MM.1S (cell line): ENCODE results near the gene NEUROG2.

Source experiments
- DNase-seq: peaks from one replicate; pipeline ENCODE4 v3.0.0-alpha.2; 2015
- H2AFZ ChIP-seq: fragments of 300-600 bp; sonication (generic); 2 replicates; pipeline ENCODE4 v1.6.0; 2016; ENCODE audit warnings: antibody characterized with exemption, low read length
- H3F3A ChIP-seq: fragments of 300-600 bp; sonication (generic); 2 replicates; pipeline ENCODE4 v1.6.1; 2016; ENCODE audit warnings: mild to moderate bottlenecking, antibody characterized with exemption, low read length, moderate library complexity, mixed read lengths; ENCODE audit not compliant: insufficient read depth
- H3K27ac ChIP-seq: fragments of 300-600 bp; sonication (generic); 2 replicates; pipeline ENCODE4 v1.5.1; 2016; ENCODE audit warnings: mild to moderate bottlenecking, low read length
- H3K27me3 ChIP-seq: fragments of 300-600 bp; sonication (generic); replicated peaks from 2 replicates; pipeline ENCODE4 v1.6.0; 2016; ENCODE audit warnings: low read length; ENCODE audit not compliant: insufficient read depth
- H3K36me3 ChIP-seq: fragments of 300-600 bp; sonication (generic); replicated peaks from 2 replicates; pipeline ENCODE4 v1.6.1; 2016; ENCODE audit warnings: mild to moderate bottlenecking, low read length, mixed read lengths; ENCODE audit not compliant: insufficient read depth
- H3K4me1 ChIP-seq: fragments of 300-600 bp; sonication (generic); 2 replicates; pipeline ENCODE4 v1.6.1; 2016; ENCODE audit warnings: low read length, mixed read lengths
- H3K4me2 ChIP-seq: fragments of 300-600 bp; sonication (generic); 2 replicates; pipeline ENCODE4 v1.6.0; 2016; ENCODE audit warnings: low read depth, low read length
- H3K4me3 ChIP-seq: fragments of 300-600 bp; sonication (generic); 2 replicates; pipeline ENCODE4 v1.5.1; 2016; ENCODE audit warnings: low read length, mixed read lengths
- H3K79me2 ChIP-seq: fragments of 300-600 bp; sonication (generic); 2 replicates; pipeline ENCODE4 v1.6.1; 2016; ENCODE audit warnings: mixed run types, low read length, mixed read lengths
- H3K9ac ChIP-seq: fragments of 300-600 bp; sonication (generic); 2 replicates; pipeline ENCODE4 v1.6.1; 2016; ENCODE audit warnings: low read length, mixed read lengths
- H3K9me2 ChIP-seq: fragments of 300-600 bp; sonication (generic); replicated peaks from 2 replicates; pipeline ENCODE4 v1.6.1; 2016; ENCODE audit warnings: mild to moderate bottlenecking, low read length, mixed read lengths; ENCODE audit not compliant: insufficient read depth
- H3K9me3 ChIP-seq: fragments of 300-600 bp; sonication (generic); replicated peaks from 2 replicates; pipeline ENCODE4 v1.6.1; 2016; ENCODE audit warnings: mild to moderate bottlenecking, low read length, mixed read lengths; ENCODE audit not compliant: insufficient read depth
- H4K20me1 ChIP-seq: fragments of 300-600 bp; sonication (generic); 2 replicates; pipeline ENCODE4 v1.6.1; 2016; ENCODE audit warnings: mild to moderate bottlenecking, low read length, moderate library complexity, mixed read lengths; ENCODE audit not compliant: insufficient read depth
- CTCF ChIP-seq: fragments of 300-600 bp; sonication (generic); IDR thresholded peaks from 2 replicates; pipeline ENCODE4 v1.5.1; 2016; ENCODE audit warnings: antibody characterized with exemption, low read length, mixed read lengths
- EZH2 ChIP-seq: fragments of 300-600 bp; sonication (generic); optimal IDR thresholded peaks from 2 replicates; pipeline ENCODE3; 2017; ENCODE audit warnings: low read depth, mild to moderate bottlenecking, antibody characterized with exemption, low read length, mixed read lengths
- EZH2phosphoT487 ChIP-seq: fragments of 300-600 bp; sonication (generic); IDR thresholded peaks from 2 replicates; pipeline ENCODE4 v1.6.1; 2018; ENCODE audit warnings: antibody characterized with exemption, low read length

The NEUROG2 gene

GRCh38 chr4:112521123-112522023 lies 5.4 kb upstream of the NEUROG2 start:
- peaks cover 36% of the 10 kb centered on the region for H3F3A ChIP-seq
- TF ChIP-seq EZH2 (no peak), CTCF (no peak)
- DNase-seq: no peak
- no peaks in the 10 kb centered on the region for H4K20me1 ChIP-seq
- peaks cover 27% of the 10 kb centered on the region for H3K27me3 ChIP-seq
- H3K79me2 ChIP-seq: no peaks in the 10 kb centered on the region
- no peak overlapping the region for H2AFZ ChIP-seq
- H3K9ac ChIP-seq: no peak overlapping the region
- no peaks in the 10 kb centered on the region for H3K9me2 ChIP-seq
- H3K4me2 ChIP-seq: no peak overlapping the region
- no peak overlapping the region for H3K27ac ChIP-seq
- peaks cover 15% of the 10 kb centered on the region for H3K4me1 ChIP-seq
- H3K36me3 ChIP-seq: no peaks in the 10 kb centered on the region
- no peaks in the 10 kb centered on the region for H3K9me3 ChIP-seq
- H3K4me3 ChIP-seq: no peak overlapping the region

- H4K20me1 ChIP-seq: no peaks in the 10 kb centered on the region
- H3K9ac ChIP-seq: no peak overlapping the region
- H3K79me2 ChIP-seq: no peaks in the 10 kb centered on the region
- no peaks in the 10 kb centered on the region for H3K36me3 ChIP-seq
- H3K9me2 ChIP-seq: no peaks in the 10 kb centered on the region
- H3K4me1 ChIP-seq: peaks cover 15% of the 10 kb centered on the region
- H3F3A ChIP-seq: peaks cover 39% of the 10 kb centered on the region
- no peak for TF ChIP-seq EZH2
- TF ChIP-seq CTCF: no peak
- TF ChIP-seq EZH2phosphoT487: no peak
- DNase-seq: no peak
- H3K27me3 ChIP-seq: peaks cover 27% of the 10 kb centered on the region
- no peak overlapping the region for H3K4me2 ChIP-seq
- no peak overlapping the region for H3K4me3 ChIP-seq
- no peak overlapping the region for H2AFZ ChIP-seq
- no peak overlapping the region for H3K27ac ChIP-seq
- H3K9me3 ChIP-seq: no peaks in the 10 kb centered on the region
Measured at GRCh38 chr4:112520598-112521122, 4.7 kb upstream of the NEUROG2 start.

GRCh38 chr4:112519689-112520597 lies 4.0 kb upstream of the NEUROG2 start:
- TF ChIP-seq CTCF (no peak), EZH2phosphoT487 (no peak), EZH2 (no peak)
- no peaks in the 10 kb centered on the region for H3K9me2 ChIP-seq
- H3K27me3 ChIP-seq: peaks cover 27% of the 10 kb centered on the region
- H3K27ac ChIP-seq: no peak overlapping the region
- peaks cover 11% of the 10 kb centered on the region for H3K4me1 ChIP-seq
- no peaks in the 10 kb centered on the region for H3K9me3 ChIP-seq
- no peak overlapping the region for H2AFZ ChIP-seq
- H4K20me1 ChIP-seq: no peaks in the 10 kb centered on the region
- H3K79me2 ChIP-seq: no peaks in the 10 kb centered on the region
- DNase-seq: no peak
- no peak overlapping the region for H3K4me2 ChIP-seq
- peaks cover 41% of the 10 kb centered on the region for H3F3A ChIP-seq
- no peak overlapping the region for H3K4me3 ChIP-seq
- no peak overlapping the region for H3K9ac ChIP-seq
- no peaks in the 10 kb centered on the region for H3K36me3 ChIP-seq
